HepG2 (cell line): ENCODE results near the gene COL9A2. TPM values are rescaled to one million over a fixed set of nuclear protein-coding genes. Genes with fewer than 3 reads are reported as not detected.

Experiments used
- ADNP ChIP-seq: sonication (generic); formaldehyde crosslinking; IDR thresholded peaks from 2 replicates; pipeline ENCODE4 v1.4.0; 2020; ENCODE audit warnings: missing genetic modification reagents
- AGO1 ChIP-seq: fragments of 200-400 bp; formaldehyde crosslinking; IDR thresholded peaks from 2 replicates; pipeline ENCODE4 v1.6.1; 2017; ENCODE audit warnings: mild to moderate bottlenecking, low read depth, low read length, moderate library complexity; ENCODE audit not compliant: poor library complexity, severe bottlenecking
- CENPBD1 ChIP-seq: sonication (generic); formaldehyde crosslinking; IDR thresholded peaks from 2 replicates; pipeline ENCODE4 v1.8.0; 2022; ENCODE audit warnings: missing genetic modification reagents, low read depth, mild to moderate bottlenecking, borderline replicate concordance
- DNMT1 ChIP-seq: sonication (generic); formaldehyde crosslinking; IDR thresholded peaks from 2 replicates; pipeline ENCODE4 v1.5.1; 2020; ENCODE audit warnings: mild to moderate bottlenecking, missing genetic modification reagents
- ETS1 ChIP-seq: sonication (generic); formaldehyde crosslinking; IDR thresholded peaks from 2 replicates; pipeline ENCODE4 v1.4.0; 2020; ENCODE audit warnings: missing genetic modification reagents
- GMEB1 ChIP-seq: sonication (generic); formaldehyde crosslinking; IDR thresholded peaks from 2 replicates; pipeline ENCODE4 v1.5.1; 2020; ENCODE audit warnings: missing genetic modification reagents, mild to moderate bottlenecking, borderline replicate concordance
- KAT7 ChIP-seq: IDR thresholded peaks from 2 replicates; pipeline ENCODE4 v1.6.1; 2018; ENCODE audit warnings: borderline replicate concordance, missing compliant biosample characterization
- KLF9 ChIP-seq: IDR thresholded peaks from 2 replicates; pipeline ENCODE4 v1.6.1; 2016; ENCODE audit warnings: low read depth
- MXD4 ChIP-seq: IDR thresholded peaks from 2 replicates; pipeline ENCODE4 v1.6.1; 2016; ENCODE audit warnings: mild to moderate bottlenecking, missing biosample characterization, missing genetic modification reagents
- NFIC ChIP-seq: IDR thresholded peaks from 2 replicates; pipeline ENCODE4 v1.6.1; 2012; ENCODE audit warnings: mild to moderate bottlenecking, low read length, inconsistent platforms
- PCBP1 ChIP-seq: fragments of 200-400 bp; formaldehyde crosslinking; IDR thresholded peaks from 2 replicates; pipeline ENCODE4 v1.6.1; 2017; ENCODE audit warnings: mild to moderate bottlenecking, low read depth, low read length, borderline replicate concordance
- SMAD3 ChIP-seq: sonication (generic); formaldehyde crosslinking; IDR thresholded peaks from 2 replicates; pipeline ENCODE4 v1.4.0; 2020; ENCODE audit warnings: missing genetic modification reagents
- SNAPC5 ChIP-seq: sonication (generic); formaldehyde crosslinking; IDR thresholded peaks from 2 replicates; pipeline ENCODE4 v1.8.1; 2023; ENCODE audit warnings: mild to moderate bottlenecking, missing genetic modification reagents, borderline replicate concordance
- SP4 ChIP-seq: sonication (generic); formaldehyde crosslinking; IDR thresholded peaks from 2 replicates; pipeline ENCODE4 v1.8.1; 2023; ENCODE audit warnings: mild to moderate bottlenecking, missing genetic modification reagents
- SRF ChIP-seq: IDR thresholded peaks from 2 replicates; pipeline ENCODE4 v1.6.1; 2011; ENCODE audit warnings: mild to moderate bottlenecking, low read depth, low read length, moderate library complexity
- YEATS4 ChIP-seq: sonication (generic); formaldehyde crosslinking; IDR thresholded peaks from 2 replicates; pipeline ENCODE4 v1.4.0; 2020; ENCODE audit warnings: missing genetic modification reagents, borderline replicate concordance
- ZFP90 ChIP-seq: sonication (generic); formaldehyde crosslinking; IDR thresholded peaks from 2 replicates; pipeline ENCODE4 v1.8.0; 2022; ENCODE audit warnings: missing genetic modification reagents, mild to moderate bottlenecking, inconsistent platforms, borderline replicate concordance
- ZIK1 ChIP-seq: sonication (generic); formaldehyde crosslinking; IDR thresholded peaks from 2 replicates; pipeline ENCODE4 v1.5.0; 2020; ENCODE audit warnings: mild to moderate bottlenecking, low read depth, missing genetic modification reagents, borderline replicate concordance
- ZNF263 ChIP-seq: sonication (generic); formaldehyde crosslinking; IDR thresholded peaks from 2 replicates; pipeline ENCODE4 v1.4.0; 2020; ENCODE audit warnings: missing genetic modification reagents
- ZNF703 ChIP-seq: sonication (generic); formaldehyde crosslinking; IDR thresholded peaks from 2 replicates; pipeline ENCODE4 v1.5.1; 2020; ENCODE audit warnings: missing genetic modification reagents, mild to moderate bottlenecking, moderate library complexity, borderline replicate concordance
- ZNF780A ChIP-seq: sonication (generic); formaldehyde crosslinking; IDR thresholded peaks from 2 replicates; pipeline ENCODE4 v1.8.0; 2022; ENCODE audit warnings: mild to moderate bottlenecking, missing genetic modification reagents, moderate library complexity
- polyA plus RNA-seq, 8 experiments: library from polyadenylated mRNA; depleted of rRNA in 3 of 8; stranded (reverse) in 7 of 8; unstranded in 1 of 8; fragments of >200 nt; fragmentation: Illumina TruSeq in 4 of 8; extraction: Trizol in 4 of 8; gene quantifications; 2 replicates each; pipeline versions ENCODE4 v1.2.1 to v1.2.3, GENCODE V29; 2011 to 2016; ENCODE audit warnings: low read depth in 4 of 8, missing spikeins in 1 of 8, mixed read lengths in 1 of 8; ENCODE audit not compliant: insufficient read depth in 1 of 8
- total RNA-seq, 5 experiments: library from RNA; depleted of rRNA; stranded (reverse); fragments of >200 nt; fragmentation: Illumina TruSeq; extraction: Trizol; gene quantifications; 2 replicates each; pipeline ENCODE4 v1.2.3, GENCODE V29; 2016; ENCODE audit warnings: low read depth in 1 of 5
- TF ChIP-seq, protein P1 (sequence below): sonication (generic); formaldehyde crosslinking; IDR thresholded peaks from 2 replicates; pipeline ENCODE4 v1.8.1; 2023; ENCODE audit warnings: mild to moderate bottlenecking, moderate library complexity, missing genetic modification reagents
- TF ChIP-seq, protein P2 (sequence below): sonication (generic); formaldehyde crosslinking; conservative IDR thresholded peaks from 2 replicates; pipeline ENCODE4 v1.4.0; 2020; ENCODE audit warnings: missing genetic modification reagents

The COL9A2 gene
- total and polyA plus RNA-seq, 2 of the 13 experiments (the other 11 are each of a cell fraction or from before 2014, with no cell fraction given): 20.2 to 26.9 TPM

DNA sequence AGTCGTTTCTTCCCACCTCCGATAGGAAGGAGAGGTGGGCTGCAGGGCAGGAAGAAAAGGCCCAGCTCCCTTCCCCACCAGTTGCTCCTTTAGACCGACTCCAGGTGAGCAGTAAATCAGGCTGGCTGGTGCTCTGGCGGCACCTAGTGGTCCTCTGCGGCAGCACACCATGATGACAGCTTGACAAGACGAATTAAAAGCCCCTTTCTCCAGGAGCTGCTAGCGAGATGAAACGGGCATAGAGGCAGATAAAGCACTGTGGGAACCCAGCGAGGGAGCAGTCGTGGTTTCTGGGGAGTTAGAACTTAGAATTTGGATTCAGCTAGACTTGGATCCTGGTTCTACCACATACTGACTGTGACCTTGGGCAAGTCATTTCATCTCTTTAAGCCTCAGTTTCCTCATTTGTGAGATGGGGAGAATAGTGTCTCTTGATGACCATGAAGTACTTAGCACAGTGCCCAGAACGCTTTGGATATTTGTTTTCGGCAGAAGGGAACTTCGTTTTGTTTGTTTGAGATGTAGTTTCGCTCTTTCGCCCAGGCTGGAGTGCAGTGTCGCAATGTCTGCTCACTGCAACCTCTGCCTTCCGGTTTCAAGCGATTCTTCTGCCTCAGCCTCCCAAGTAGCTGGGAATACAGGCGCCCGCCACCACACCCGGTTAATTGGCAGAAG lies 21.8 kb upstream of the COL9A2 start (continued):
- TF ChIP-seq, protein P1, sequence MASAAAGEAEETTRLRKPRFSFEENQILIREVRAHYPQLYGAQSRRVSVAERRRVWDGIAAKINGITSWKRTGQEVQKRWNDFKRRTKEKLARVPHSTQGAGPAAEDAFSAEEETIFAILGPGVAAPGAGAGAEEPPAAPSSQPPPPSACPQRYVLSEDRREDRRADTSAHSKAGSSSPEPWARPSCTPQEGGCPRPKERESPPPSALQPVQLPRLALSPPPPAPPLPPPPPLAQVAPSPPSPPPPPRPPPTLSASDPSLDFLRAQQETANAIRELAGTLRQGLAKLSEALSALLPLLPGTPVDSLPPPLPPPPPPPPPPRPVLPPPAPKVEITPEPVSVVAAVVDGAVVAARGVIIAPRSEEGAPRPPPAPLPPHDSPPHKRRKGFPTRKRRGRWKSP (CRISPR knock-in tag): no peak
- TF ChIP-seq DNMT1 (CRISPR knock-in tag): no peak
- TF ChIP-seq CENPBD1 (CRISPR knock-in tag): no peak
- TF ChIP-seq SMAD3 (CRISPR knock-in tag): no peak
- 0 out of 2 replicates have a peak, but pooled peaks have one; percentile 21 for TF ChIP-seq ZFP90 (CRISPR knock-in tag)
- no peak for TF ChIP-seq ADNP (CRISPR knock-in tag)
- TF ChIP-seq NFIC: no peak
- TF ChIP-seq KAT7 (CRISPR knock-in tag): no peak; the same call in 1 of the 2 replicates
- TF ChIP-seq GMEB1 (CRISPR knock-in tag): no peak
- 0 out of 2 replicates have a peak, but pooled peaks have one; percentile 13 for TF ChIP-seq SP4 (CRISPR knock-in tag)
- TF ChIP-seq ZIK1 (CRISPR knock-in tag): no peak
- no peak for TF ChIP-seq AGO1
- TF ChIP-seq SNAPC5 (CRISPR knock-in tag): no peak
- TF ChIP-seq, protein P2, sequence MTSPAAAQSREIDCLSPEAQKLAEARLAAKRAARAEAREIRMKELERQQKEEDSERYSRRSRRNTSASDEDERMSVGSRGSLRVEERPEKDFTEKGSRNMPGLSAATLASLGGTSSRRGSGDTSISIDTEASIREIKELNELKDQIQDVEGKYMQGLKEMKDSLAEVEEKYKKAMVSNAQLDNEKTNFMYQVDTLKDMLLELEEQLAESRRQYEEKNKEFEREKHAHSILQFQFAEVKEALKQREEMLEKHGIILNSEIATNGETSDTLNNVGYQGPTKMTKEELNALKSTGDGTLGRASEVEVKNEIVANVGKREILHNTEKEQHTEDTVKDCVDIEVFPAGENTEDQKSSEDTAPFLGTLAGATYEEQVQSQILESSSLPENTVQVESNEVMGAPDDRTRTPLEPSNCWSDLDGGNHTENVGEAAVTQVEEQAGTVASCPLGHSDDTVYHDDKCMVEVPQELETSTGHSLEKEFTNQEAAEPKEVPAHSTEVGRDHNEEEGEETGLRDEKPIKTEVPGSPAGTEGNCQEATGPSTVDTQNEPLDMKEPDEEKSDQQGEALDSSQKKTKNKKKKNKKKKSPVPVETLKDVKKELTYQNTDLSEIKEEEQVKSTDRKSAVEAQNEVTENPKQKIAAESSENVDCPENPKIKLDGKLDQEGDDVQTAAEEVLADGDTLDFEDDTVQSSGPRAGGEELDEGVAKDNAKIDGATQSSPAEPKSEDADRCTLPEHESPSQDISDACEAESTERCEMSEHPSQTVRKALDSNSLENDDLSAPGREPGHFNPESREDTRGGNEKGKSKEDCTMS: no peak
- no peak for TF ChIP-seq ZNF703 (CRISPR knock-in tag)
- TF ChIP-seq SRF: no peak
- no peak for TF ChIP-seq ETS1
- no peak for TF ChIP-seq KLF9
- no peak for TF ChIP-seq MXD4 (CRISPR knock-in tag)
- no peak for TF ChIP-seq PCBP1
- no peak for TF ChIP-seq ZNF780A (CRISPR knock-in tag)
- TF ChIP-seq YEATS4 (CRISPR knock-in tag): peak; percentile 39; the same call in 1 of the 2 replicates
- TF ChIP-seq ZNF263: 0 out of 2 replicates have a peak, but pooled peaks have one; percentile 40
